Measurements from ENCODE around the gene SRC. TPM values are rescaled to one million over a fixed set of nuclear protein-coding genes. Genes with fewer than 3 reads are reported as not detected.
A peak's percentile ranks its signal among the peaks of the same experiment; 100 is the strongest.

SRC gene
- total and polyA plus RNA-seq, 10 donors, result 7.0 to 68.0 (median 31.2) TPM

DNA sequence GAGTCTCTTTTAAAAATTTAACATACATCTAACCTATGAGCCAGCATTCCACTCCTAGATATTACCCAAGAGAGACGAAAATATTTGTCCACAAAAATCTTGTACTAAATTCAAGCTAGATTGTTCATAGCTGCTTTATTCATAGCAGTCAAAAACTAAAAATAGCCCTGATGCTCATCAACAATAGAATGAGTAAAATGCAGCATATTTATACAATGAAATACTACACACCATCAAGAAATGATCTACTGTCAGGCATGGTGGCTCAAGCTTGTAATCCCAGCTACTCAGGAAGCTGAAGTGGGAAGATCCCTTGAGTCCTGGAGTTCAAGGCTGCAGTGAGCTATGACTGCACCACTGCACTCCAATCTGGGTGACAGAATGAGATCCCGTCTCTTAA, 22.0 kb upstream of the SRC start:
- Histone ChIP-seq H3K27ac (no peak overlapping the region), H3K4me3 (no peak overlapping the region), H3K9me3 (peaks cover 0 to 5% (median 0%) of the 10 kb centered on the region in 8 donors), H3K36me3 (peaks cover 0 to 2% (median 0%) of the 10 kb centered on the region in 6 donors), H3K4me1 (no peaks in the 10 kb centered on the region), H3K27me3 (replicated peaks in 1 of 7) (no peaks in the 10 kb centered on the region)
- TF ChIP-seq, protein P1, sequence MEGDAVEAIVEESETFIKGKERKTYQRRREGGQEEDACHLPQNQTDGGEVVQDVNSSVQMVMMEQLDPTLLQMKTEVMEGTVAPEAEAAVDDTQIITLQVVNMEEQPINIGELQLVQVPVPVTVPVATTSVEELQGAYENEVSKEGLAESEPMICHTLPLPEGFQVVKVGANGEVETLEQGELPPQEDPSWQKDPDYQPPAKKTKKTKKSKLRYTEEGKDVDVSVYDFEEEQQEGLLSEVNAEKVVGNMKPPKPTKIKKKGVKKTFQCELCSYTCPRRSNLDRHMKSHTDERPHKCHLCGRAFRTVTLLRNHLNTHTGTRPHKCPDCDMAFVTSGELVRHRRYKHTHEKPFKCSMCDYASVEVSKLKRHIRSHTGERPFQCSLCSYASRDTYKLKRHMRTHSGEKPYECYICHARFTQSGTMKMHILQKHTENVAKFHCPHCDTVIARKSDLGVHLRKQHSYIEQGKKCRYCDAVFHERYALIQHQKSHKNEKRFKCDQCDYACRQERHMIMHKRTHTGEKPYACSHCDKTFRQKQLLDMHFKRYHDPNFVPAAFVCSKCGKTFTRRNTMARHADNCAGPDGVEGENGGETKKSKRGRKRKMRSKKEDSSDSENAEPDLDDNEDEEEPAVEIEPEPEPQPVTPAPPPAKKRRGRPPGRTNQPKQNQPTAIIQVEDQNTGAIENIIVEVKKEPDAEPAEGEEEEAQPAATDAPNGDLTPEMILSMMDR (IDR thresholded peaks at IDR 0.05 in 8 of 11, conservative IDR thresholded peaks at IDR 0.05 in 3 of 11), result no peak
- no peak for TF ChIP-seq POLR2AphosphoS5 (IDR thresholded peaks at IDR 0.05)
- TF ChIP-seq POLR2A (IDR thresholded peaks at IDR 0.05), result no peak
- WGBS, 5 donors, result 70 to 85% (median 81%) methylated on average over 2 of the region's 2 CpGs
- intact Hi-C loops (cut with DNase I; ENCODE audit: low total_unique reads), result no loop called here
- DNase-seq, result no peak

DNA sequence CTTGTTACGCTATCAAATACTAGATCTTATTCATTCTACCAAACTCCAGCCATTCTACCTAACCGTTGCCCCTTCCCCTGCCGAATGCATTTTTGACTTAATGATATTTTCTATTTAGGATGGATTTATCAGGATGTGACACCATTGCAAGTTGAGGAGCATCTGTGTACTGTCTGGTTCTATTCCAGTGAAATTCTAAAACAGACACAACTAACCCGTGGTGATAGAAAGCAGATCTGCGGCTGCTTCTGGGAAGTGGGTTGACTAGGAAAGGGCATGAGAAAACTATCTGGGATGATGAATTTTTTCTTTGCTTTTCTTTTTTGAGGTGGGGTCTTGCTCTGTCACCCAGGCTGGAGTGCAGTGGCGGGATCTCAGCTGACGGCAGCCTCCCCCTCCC, 20.7 kb upstream of the SRC start:
- intact Hi-C loops (cut with DNase I; ENCODE audit: low total_unique reads), result no loop called here
- TF ChIP-seq, protein P1 (IDR thresholded peaks at IDR 0.05 in 8 of 11, conservative IDR thresholded peaks at IDR 0.05 in 3 of 11), result no peak
- no peak for TF ChIP-seq POLR2AphosphoS5 (IDR thresholded peaks at IDR 0.05)
- TF ChIP-seq POLR2A (IDR thresholded peaks at IDR 0.05), result no peak

DNA sequence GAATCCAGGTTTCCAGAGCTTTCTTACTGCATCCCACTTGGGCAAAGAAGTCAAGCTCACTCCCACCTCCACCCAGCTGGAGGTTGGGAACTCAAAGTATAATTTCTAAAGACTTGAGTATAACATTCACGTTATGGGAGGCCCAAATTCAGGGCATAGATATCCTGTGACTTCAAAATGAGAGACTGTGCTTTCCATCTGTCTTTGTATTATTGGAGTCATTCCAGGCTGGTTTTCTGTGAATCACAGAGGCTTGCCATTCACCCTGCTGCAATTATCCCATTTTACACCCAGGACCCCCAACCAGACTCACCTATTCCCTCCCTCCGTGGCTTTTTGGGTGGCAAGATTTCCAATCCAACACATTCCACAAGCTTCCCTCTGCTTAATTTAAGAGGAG, 19.3 kb upstream of the SRC start:
- intact Hi-C loops (cut with DNase I; ENCODE audit: low total_unique reads), result no loop called here
- no peak for DNase-seq
- Histone ChIP-seq H3K9me3 (peaks cover 0 to 5% (median 0%) of the 10 kb centered on the region in 8 donors), H3K4me3 (no peak overlapping the region), H3K36me3 (no peaks in the 10 kb centered on the region), H3K27me3 (replicated peaks in 1 of 7) (no peaks in the 10 kb centered on the region), H3K4me1 (no peaks in the 10 kb centered on the region), H3K27ac (no peak overlapping the region)
- TF ChIP-seq, protein P1 (IDR thresholded peaks at IDR 0.05 in 8 of 11, conservative IDR thresholded peaks at IDR 0.05 in 3 of 11), result no peak
- no peak for TF ChIP-seq POLR2A (IDR thresholded peaks at IDR 0.05)
- TF ChIP-seq POLR2AphosphoS5 (IDR thresholded peaks at IDR 0.05), result no peak
- WGBS, 5 donors, result 69 to 88% (median 79%) methylated on average over 2 of the region's 2 CpGs

More for the DNA sequence above, 20.7 kb upstream of the SRC start:
- Histone ChIP-seq H3K9me3 (peaks cover 0 to 5% (median 0%) of the 10 kb centered on the region in 8 donors), H3K4me1 (no peaks in the 10 kb centered on the region), H3K36me3 (no peaks in the 10 kb centered on the region), H3K27me3 (replicated peaks in 1 of 7) (no peaks in the 10 kb centered on the region), H3K27ac (no peak overlapping the region), H3K4me3 (no peak overlapping the region)
- peak; percentile 3 for DNase-seq
- 92 to 96% (median 94%) methylated on average over 7 of the region's 7 CpGs for WGBS, 5 donors

DNA sequence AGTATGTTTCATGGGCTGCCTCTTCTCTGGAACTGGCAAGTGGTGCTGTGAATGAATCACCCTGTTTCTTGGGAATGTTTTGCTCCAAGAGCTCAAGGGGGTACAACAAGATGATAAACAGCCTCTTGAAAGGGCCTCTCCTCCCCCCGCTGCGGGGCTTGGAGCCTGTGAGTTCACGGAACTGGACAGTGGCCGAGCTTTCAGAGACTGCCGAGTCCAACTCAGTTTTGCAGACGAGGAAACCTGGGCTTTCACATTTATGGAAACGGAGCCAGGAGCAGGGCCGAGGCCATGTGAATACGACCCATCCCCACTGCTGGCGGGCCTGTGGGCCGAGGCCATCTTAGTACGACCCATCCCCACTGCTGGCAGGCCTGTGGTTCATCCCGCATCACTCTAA, 18.2 kb upstream of the SRC start:
- Histone ChIP-seq H3K4me3 (no peak overlapping the region), H3K36me3 (no peaks in the 10 kb centered on the region), H3K27ac (no peak overlapping the region), H3K4me1 (peaks cover 0 to under 1% (median 0%) of the 10 kb centered on the region in 6 donors), H3K9me3 (no peaks in the 10 kb centered on the region), H3K27me3 (replicated peaks in 1 of 7) (no peaks in the 10 kb centered on the region)
- 80 to 93% (median 91%) methylated on average over 10 to 13 of the region's 13 CpGs for WGBS, 5 donors
- TF ChIP-seq POLR2A (IDR thresholded peaks at IDR 0.05) (no peak), POLR2AphosphoS5 (IDR thresholded peaks at IDR 0.05) (no peak)
- TF ChIP-seq, protein P1 (IDR thresholded peaks at IDR 0.05 in 8 of 11, conservative IDR thresholded peaks at IDR 0.05 in 3 of 11), result no peak
- intact Hi-C loops (cut with DNase I; ENCODE audit: low total_unique reads), result no loop called here
- peak; percentile 47 for DNase-seq
